Uterus (tissue), 4 donors: ENCODE measurements around the gene PABPC1L. TPM values are rescaled to one million over a fixed set of nuclear protein-coding genes. Genes with fewer than 3 reads are reported as not detected.

Experiments
- DNase-seq, 2 donors: peaks; one replicate each; pipeline ENCODE4 v3.0.0-alpha.2; 2019 to 2020
- H3K27ac ChIP-seq, 2 donors: fragments of 200-600 bp; sonication (generic); 1 replicate in 1 of 2; 2 replicates in 1 of 2; pipeline ENCODE4 v1.5.1; 2016 to 2018
- H3K27me3 ChIP-seq, 2 donors: fragments of 200-600 bp; sonication (generic); one replicate each; pipeline ENCODE4 v1.5.1; 2018 to 2019; ENCODE audit warnings: control low read depth in 1 of 2
- H3K36me3 ChIP-seq, 2 donors: fragments of 200-600 bp; sonication (generic); one replicate each; pipeline ENCODE4 v1.5.1; 2019; ENCODE audit warnings: control low read depth in 1 of 2
- H3K4me1 ChIP-seq, 2 donors: fragments of 200-600 bp; sonication (generic); one replicate each; pipeline ENCODE4 v1.5.1; 2018 to 2019; ENCODE audit warnings: control low read depth in 1 of 2
- H3K4me3 ChIP-seq, 2 donors: fragments of 200-600 bp; sonication (generic); 1 replicate in 1 of 2; 2 replicates in 1 of 2; pipeline ENCODE4 v1.5.1; 2018 to 2019; ENCODE audit warnings: mild to moderate bottlenecking in 1 of 2
- H3K9me3 ChIP-seq, 2 donors: fragments of 200-600 bp; sonication (generic); one replicate each; pipeline ENCODE4 v1.5.1; 2019; ENCODE audit warnings: control low read depth in 1 of 2
- CTCF ChIP-seq, 4 experiments: fragments of 200-600 bp in 2 of 4; fragments of 450-650 bp in 2 of 4; sonication (generic) in 2 of 4; IDR thresholded peaks; one replicate each; pipeline ENCODE4 v1.5.1; 2016 to 2019; ENCODE audit warnings: antibody characterized with exemption in 4 of 4, mild to moderate bottlenecking in 2 of 4, moderate library complexity in 1 of 4
- POLR2A ChIP-seq, 2 donors: fragments of 450-650 bp; IDR thresholded peaks; one replicate each; pipeline ENCODE4 v1.6.1; 2016; ENCODE audit warnings: antibody characterized with exemption in 2 of 2, mild to moderate bottlenecking in 1 of 2, moderate library complexity in 1 of 2
- intact Hi-C: fragments of 100-400 bp; cut with DNase I; formaldehyde crosslinking; loops from one replicate; pipeline ENCODE4 v1.15.1; 2023; ENCODE audit warnings: low total_unique reads
- total RNA-seq, 4 donors: library from RNA; depleted of rRNA in 3 of 4; stranded (reverse); fragments of >200 nt in 3 of 4; gene quantifications; one replicate each; pipeline versions ENCODE4 v1.1.0 to v1.2.4, GENCODE V29; 2014 to 2023
- donor health status: DM: yes; HTN: yes; CAD: no.

Gene PABPC1L
- total RNA-seq, 4 donors from 2014 or later = 0.59 to 17.3 (median 12.9) TPM; not detected in 1

- intact Hi-C loops = loop anchor here (10.0 kb wide), 1 partner anchor 85 kb away; the partner anchor contains the start of gene YWHAB
- no peak overlapping the region for H3K27ac ChIP-seq
- H3K9me3 ChIP-seq = no peaks in the 10 kb centered on the region
- H3K36me3 ChIP-seq = no peaks in the 10 kb centered on the region
- no peak overlapping the region for H3K4me3 ChIP-seq
- TF ChIP-seq CTCF (IDR thresholded peaks at IDR 0.05) = no peak
- TF ChIP-seq POLR2A (IDR thresholded peaks at IDR 0.05) = no peak
- H3K4me1 ChIP-seq = no peaks in the 10 kb centered on the region
- DNase-seq = no peak
- no peaks in the 10 kb centered on the region for H3K27me3 ChIP-seq
These were observed 59.5 kb downstream of the PABPC1L start for GRCh38 chr20:44969300-44969894.

- peak overlapping the region in 1 of 2 donors; percentile 48 for H3K27ac ChIP-seq
- DNase-seq = no peak
- intact Hi-C loops = no loop called here
These were observed 60.4 kb downstream of the PABPC1L start for GRCh38 chr20:44970243-44970757.

GRCh38 chr20:44973053-44973452, 63.2 kb downstream of the PABPC1L start:
- no peak for TF ChIP-seq POLR2A (IDR thresholded peaks at IDR 0.05)
- TF ChIP-seq CTCF (IDR thresholded peaks at IDR 0.05) = no peak
- Histone ChIP-seq H3K4me3 (no peak overlapping the region), H3K36me3 (no peaks in the 10 kb centered on the region), H3K4me1 (no peaks in the 10 kb centered on the region), H3K9me3 (no peaks in the 10 kb centered on the region), H3K27me3 (no peaks in the 10 kb centered on the region), H3K27ac (peak overlapping the region; percentile 32 to 38)
- intact Hi-C loops = no loop called here
- DNase-seq = no peak

More at GRCh38 chr20:44970243-44970757, 60.4 kb downstream of the PABPC1L start:
- Histone ChIP-seq H3K9me3 (no peaks in the 10 kb centered on the region), H3K4me3 (no peak overlapping the region), H3K36me3 (no peaks in the 10 kb centered on the region), H3K27me3 (no peaks in the 10 kb centered on the region), H3K4me1 (no peaks in the 10 kb centered on the region)
- TF ChIP-seq POLR2A (IDR thresholded peaks at IDR 0.05) = no peak
- no peak for TF ChIP-seq CTCF (IDR thresholded peaks at IDR 0.05)

- H3K9me3 ChIP-seq = no peaks in the 10 kb centered on the region
- no peaks in the 10 kb centered on the region for H3K36me3 ChIP-seq
- intact Hi-C loops = no loop called here
- H3K27ac ChIP-seq = no peak overlapping the region
- H3K4me1 ChIP-seq = no peaks in the 10 kb centered on the region
- TF ChIP-seq POLR2A (IDR thresholded peaks at IDR 0.05) (no peak), CTCF (IDR thresholded peaks at IDR 0.05) (no peak)
- DNase-seq = no peak
- H3K4me3 ChIP-seq = no peak overlapping the region
- no peaks in the 10 kb centered on the region for H3K27me3 ChIP-seq
These were observed 66.8 kb downstream of the PABPC1L start for GRCh38 chr20:44976698-44977097.

GRCh38 chr20:44979090-44979621, 69.3 kb downstream of the PABPC1L start:
- no peaks in the 10 kb centered on the region for H3K4me1 ChIP-seq
- no peak overlapping the region for H3K4me3 ChIP-seq
- no peak overlapping the region for H3K27ac ChIP-seq
- DNase-seq = no peak
- H3K9me3 ChIP-seq = no peaks in the 10 kb centered on the region
- intact Hi-C loops = no loop called here
- TF ChIP-seq POLR2A (IDR thresholded peaks at IDR 0.05) (no peak), CTCF (IDR thresholded peaks at IDR 0.05) (no peak)
- no peaks in the 10 kb centered on the region for H3K36me3 ChIP-seq
- no peaks in the 10 kb centered on the region for H3K27me3 ChIP-seq
